ENCODE data around the gene ZIC2. TPM values are rescaled to one million over a fixed set of nuclear protein-coding genes. Genes with fewer than 3 reads are reported as not detected.

The ZIC2 gene
- total RNA-seq, 4 donors from 2014 or later = not detected

GRCh38 chr13:99987154-99988019 is 5.8 kb downstream of the ZIC2 start:
- TF ChIP-seq CTCF (IDR thresholded peaks at IDR 0.05) (no peak), POLR2A (IDR thresholded peaks at IDR 0.05) (no peak), EP300 (IDR thresholded peaks at IDR 0.05) (no peak)
- Histone ChIP-seq H3K4me3 (no peak overlapping the region), H3K27ac (no peak overlapping the region), H3K9me3 (peaks cover 0 to 3% (median 0%) of the 10 kb centered on the region in 4 donors), H3K36me3 (no peaks in the 10 kb centered on the region), H3K4me1 (peaks cover 0 to 53% (median 5%) of the 10 kb centered on the region in 4 donors), H3K27me3 (peaks cover 5 to 97% of the 10 kb centered on the region in 2 donors)
- 14 to 35% methylated on average over 18 to 20 of the region's 20 CpGs for WGBS, 2 donors
- DNase-seq (ENCODE audit: low spot score in 2 of 2) = no peak

- no peak for DNase-seq (ENCODE audit: low spot score in 2 of 2)
- TF ChIP-seq CTCF (IDR thresholded peaks at IDR 0.05) (no peak), EP300 (IDR thresholded peaks at IDR 0.05) (no peak), POLR2A (IDR thresholded peaks at IDR 0.05) (no peak)
These were observed 7.1 kb downstream of the ZIC2 start for GRCh38 chr13:99988529-99989275.

GRCh38 chr13:99989276-99990125 is 7.9 kb downstream of the ZIC2 start:
- TF ChIP-seq EP300 (IDR thresholded peaks at IDR 0.05) (no peak), POLR2A (IDR thresholded peaks at IDR 0.05) (no peak), CTCF (IDR thresholded peaks at IDR 0.05) (no peak)
- no peak for DNase-seq (ENCODE audit: low spot score in 2 of 2)
- Histone ChIP-seq H3K27me3 (peaks cover 5 to 97% of the 10 kb centered on the region in 2 donors), H3K36me3 (no peaks in the 10 kb centered on the region), H3K9me3 (no peaks in the 10 kb centered on the region), H3K4me3 (no peak overlapping the region), H3K4me1 (peaks cover 0 to 46% (median 5%) of the 10 kb centered on the region in 4 donors), H3K27ac (no peak overlapping the region)
- 7 to 21% methylated on average over 24 to 42 of the region's 42 CpGs for WGBS, 2 donors

More at GRCh38 chr13:99988529-99989275, 7.1 kb downstream of the ZIC2 start:
- no peaks in the 10 kb centered on the region for H3K36me3 ChIP-seq
- no peak overlapping the region for H3K4me3 ChIP-seq
- H3K27me3 ChIP-seq = peaks cover 5 to 97% of the 10 kb centered on the region in 2 donors
- no peaks in the 10 kb centered on the region for H3K9me3 ChIP-seq
- H3K27ac ChIP-seq = no peak overlapping the region
- WGBS, 2 donors = 7 to 13% methylated on average over 37 to 42 of the region's 43 CpGs
- H3K4me1 ChIP-seq = peaks cover 0 to 46% (median 5%) of the 10 kb centered on the region in 4 donors

- Histone ChIP-seq H3K27ac (no peak overlapping the region), H3K36me3 (no peaks in the 10 kb centered on the region), H3K4me3 (no peak overlapping the region), H3K4me1 (peaks cover 0 to 40% (median 5%) of the 10 kb centered on the region in 4 donors), H3K27me3 (peaks cover 7 to 98% of the 10 kb centered on the region in 2 donors), H3K9me3 (no peaks in the 10 kb centered on the region)
- no peak for DNase-seq (ENCODE audit: low spot score in 2 of 2)
- no peak for TF ChIP-seq POLR2A (IDR thresholded peaks at IDR 0.05)
- 17 to 18% methylated on average over 41 to 42 of the region's 42 CpGs for WGBS, 2 donors
These were observed 8.8 kb downstream of the ZIC2 start for GRCh38 chr13:99990126-99990977.
